ENCODE measurements around the gene RHCG. TPM values are rescaled to one million over a fixed set of nuclear protein-coding genes. Genes with fewer than 3 reads are reported as not detected.

Gene RHCG
- total and polyA plus RNA-seq, 2 of the 13 experiments (the other 11 are each of a cell fraction or from before 2014, with no cell fraction given), result not detected

GRCh38 chr15:89500397-89501270, 4.3 kb upstream of the RHCG start (continued):
- no peak for TF ChIP-seq ZNF318 (CRISPR knock-in tag; IDR thresholded peaks at IDR 0.05)
- no peak for TF ChIP-seq ZBTB1 (CRISPR knock-in tag; IDR thresholded peaks at IDR 0.05; ENCODE audit: borderline replicate concordance)
- peak; percentile 60 for TF ChIP-seq ZNF768 (CRISPR knock-in tag; IDR thresholded peaks at IDR 0.05)
